Activated naive CD4-positive, alpha-beta T cell (primary cell): ENCODE measurements around the gene EEPD1.
"Not testable (repeated sequence)": the region's sequence is repeated elsewhere in the genome, so short reads cannot be mapped to it uniquely, and the experiment has no call there.

Experiments used
- DNase-seq, 4 experiments: peaks; one replicate each; lab custom pipeline; 2025; lab: John Stamatoyannopoulos, UW

EEPD1 gene

GRCh38 chr7:36214608-36215456, 61.8 kb downstream of the EEPD1 start:
- DNase-seq = no peak

- DNase-seq = no peak
These were observed 62.4 kb downstream of the EEPD1 start for GRCh38 chr7:36215457-36215765.

GRCh38 chr7:36216063-36216684, 63.1 kb downstream of the EEPD1 start:
- no peak for DNase-seq

GRCh38 chr7:36217211-36217960, 64.3 kb downstream of the EEPD1 start:
- no peak for DNase-seq

- no peak for DNase-seq
These were observed 64.9 kb downstream of the EEPD1 start for GRCh38 chr7:36217961-36218284.

GRCh38 chr7:36219429-36219828, 66.4 kb downstream of the EEPD1 start:
- no peak for DNase-seq

DNA sequence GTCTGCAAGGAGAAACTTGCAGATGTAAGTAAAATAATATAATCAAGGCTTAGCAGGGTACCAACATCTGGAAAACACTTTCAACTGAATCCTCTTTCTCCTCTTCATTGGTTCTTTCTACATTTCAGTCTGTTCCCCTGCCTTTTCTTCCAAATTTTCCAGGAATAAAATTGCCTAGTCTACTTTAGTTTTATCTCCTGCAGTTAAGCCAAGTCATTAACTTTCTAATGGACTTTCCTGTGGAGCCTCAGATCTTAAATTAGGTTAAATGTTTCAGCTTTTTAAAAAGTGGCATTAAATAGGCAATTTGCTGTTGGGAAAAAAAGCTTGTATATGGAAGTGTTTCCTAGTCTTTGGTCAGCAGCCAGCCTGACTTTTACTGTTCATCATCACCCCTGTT, 70.8 kb downstream of the EEPD1 start:
- DNase-seq = no peak

DNA sequence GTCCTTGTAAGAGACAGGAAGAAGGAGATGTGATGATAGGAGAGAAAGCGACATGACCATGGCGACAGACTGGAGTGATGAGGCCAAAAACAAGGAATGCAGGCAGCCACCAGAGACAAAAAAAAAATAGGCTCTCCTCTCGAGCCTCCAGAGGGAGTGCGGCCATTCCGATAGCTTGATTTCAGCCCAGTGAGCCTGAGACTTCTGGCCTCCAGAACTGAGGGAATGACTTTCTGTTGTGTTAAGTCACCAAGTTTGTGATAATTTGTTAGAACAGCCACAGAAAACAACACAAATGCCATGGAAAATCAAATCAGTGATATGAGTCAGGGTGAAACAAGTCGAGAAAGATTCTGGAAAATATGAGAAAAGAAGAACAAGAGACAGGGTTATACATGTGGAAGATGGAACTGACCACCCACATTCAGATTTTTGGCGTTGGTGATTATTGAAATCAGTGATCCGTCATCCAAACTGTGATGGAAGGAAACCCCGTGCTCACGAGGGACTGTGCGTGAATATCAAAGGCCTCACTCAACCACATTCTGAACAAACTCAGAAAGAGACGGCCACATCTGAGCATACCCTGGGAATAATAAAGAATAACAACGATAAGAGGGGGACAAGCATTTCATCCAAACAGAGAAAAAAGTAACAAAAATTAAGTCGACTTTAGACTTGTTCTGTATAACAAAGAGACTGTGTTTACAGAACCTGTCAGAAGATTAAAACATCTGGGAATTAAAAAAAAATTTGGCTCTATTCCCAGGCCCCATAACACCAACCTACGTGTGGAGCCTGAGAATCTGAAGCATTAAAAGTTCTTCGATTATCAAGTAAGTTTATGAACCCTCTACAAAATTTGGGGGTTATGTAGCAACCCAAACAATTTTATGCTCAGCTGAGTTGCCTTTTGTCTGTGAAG, 72.1 kb downstream of the EEPD1 start:
- no peak for DNase-seq

DNA sequence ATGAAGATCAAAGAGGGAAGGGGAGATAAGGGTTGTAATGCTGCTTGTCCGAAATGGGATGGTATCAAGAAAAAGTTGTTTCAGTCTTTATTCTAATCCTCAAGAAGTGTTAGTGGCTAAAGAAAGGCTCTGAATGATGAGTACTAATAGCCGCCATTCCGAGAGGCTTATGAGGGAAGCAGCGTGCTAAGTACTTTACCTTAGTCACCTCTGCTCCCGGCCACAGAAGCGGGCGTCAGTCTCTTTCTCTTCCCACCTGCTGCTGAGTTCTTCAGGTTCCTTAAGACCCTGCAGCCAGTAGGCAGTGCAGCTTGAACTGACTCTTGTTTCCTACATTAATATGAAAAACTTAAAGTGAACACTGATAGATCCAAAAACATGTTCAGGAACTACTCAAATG, 73.1 kb downstream of the EEPD1 start:
- DNase-seq = no peak

GRCh38 chr7:36227223-36227622, 74.2 kb downstream of the EEPD1 start:
- DNase-seq = no peak

DNA sequence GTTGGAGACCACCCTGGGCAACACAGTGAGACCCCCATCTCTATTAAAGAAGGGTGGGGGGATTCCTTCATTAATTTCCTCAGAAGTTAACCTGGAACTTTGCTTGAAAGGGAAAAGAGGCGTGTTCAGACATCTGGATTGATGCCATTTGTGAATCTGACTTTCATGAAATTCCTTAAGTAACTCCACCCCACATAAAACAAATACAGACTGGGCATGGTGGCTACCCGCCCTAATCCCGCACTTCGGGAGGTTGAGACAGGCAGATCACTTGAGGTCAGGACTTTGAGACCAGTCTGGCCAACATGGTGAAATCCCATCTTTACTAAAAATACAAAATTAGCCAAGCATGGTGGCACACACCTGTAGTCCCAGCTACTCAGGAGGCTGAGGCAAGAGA, 75.0 kb downstream of the EEPD1 start:
- DNase-seq = no peak

GRCh38 chr7:36231406-36231805, 78.4 kb downstream of the EEPD1 start:
- DNase-seq = no peak

DNA sequence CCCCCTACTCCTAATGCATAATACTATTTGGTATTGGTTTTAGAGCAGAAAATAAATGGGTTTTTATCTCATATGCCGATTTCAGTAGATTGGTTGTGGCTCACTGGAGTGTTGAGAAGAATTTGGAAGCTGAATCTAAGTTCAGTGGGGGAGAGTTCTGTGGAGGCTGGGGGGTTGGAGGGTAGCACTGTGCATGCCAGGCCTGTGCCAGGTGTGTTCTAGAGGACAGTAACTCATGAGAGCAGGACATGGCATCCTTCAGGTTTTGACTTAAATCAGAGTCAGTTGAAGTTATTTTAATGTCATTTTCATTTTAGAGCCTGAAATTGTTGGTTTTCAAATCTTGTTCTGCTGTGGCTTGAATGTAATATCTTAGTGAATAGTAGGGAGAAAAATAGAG, 79.5 kb downstream of the EEPD1 start:
- no peak for DNase-seq

GRCh38 chr7:36232971-36233550, 80.0 kb downstream of the EEPD1 start:
- no peak for DNase-seq

GRCh38 chr7:36236073-36236472, 83.0 kb downstream of the EEPD1 start:
- DNase-seq = no peak

DNA sequence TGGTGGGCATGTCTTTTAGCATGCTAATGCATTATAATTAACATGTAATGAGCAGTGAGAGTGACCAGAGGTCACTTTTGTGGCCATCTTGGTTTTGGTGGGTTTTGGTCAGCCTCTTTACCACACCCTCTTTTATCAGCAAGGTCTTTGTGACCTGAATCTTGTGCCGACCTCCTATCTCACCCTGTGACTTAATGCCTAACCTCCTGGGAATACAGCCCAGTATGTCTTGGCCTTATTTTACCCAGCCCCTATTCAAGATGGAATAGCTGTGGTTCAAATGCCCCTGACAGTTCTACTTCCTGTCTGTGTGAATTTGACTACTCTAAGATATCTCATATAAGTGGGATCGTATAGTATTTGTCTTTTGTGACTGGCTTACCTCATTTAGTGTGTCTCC, 85.1 kb downstream of the EEPD1 start:
- no peak for DNase-seq

GRCh38 chr7:36243356-36243755, 90.3 kb downstream of the EEPD1 start:
- not testable (repeated sequence) for DNase-seq

DNA sequence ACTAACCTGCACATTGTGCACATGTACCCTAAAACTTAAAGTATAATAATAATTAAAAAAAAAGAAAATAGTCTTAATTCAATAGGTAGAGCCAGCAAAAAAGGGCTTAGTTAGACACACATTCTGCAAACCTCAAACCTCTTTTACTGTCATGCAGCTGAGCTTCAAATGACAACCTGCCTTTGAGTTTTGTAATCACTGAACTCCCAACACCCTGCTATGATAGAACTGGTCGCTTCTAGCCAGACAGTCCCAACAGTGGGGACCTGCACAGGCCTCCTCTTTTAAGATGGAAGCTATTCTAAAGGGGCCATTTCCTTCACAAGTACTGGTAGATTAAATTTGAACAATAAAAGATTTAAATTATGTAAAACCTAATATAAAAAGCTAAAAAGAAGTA, 90.9 kb downstream of the EEPD1 start:
- DNase-seq = not testable (repeated sequence)

GRCh38 chr7:36244429-36244828, 91.4 kb downstream of the EEPD1 start:
- no peak for DNase-seq

DNA sequence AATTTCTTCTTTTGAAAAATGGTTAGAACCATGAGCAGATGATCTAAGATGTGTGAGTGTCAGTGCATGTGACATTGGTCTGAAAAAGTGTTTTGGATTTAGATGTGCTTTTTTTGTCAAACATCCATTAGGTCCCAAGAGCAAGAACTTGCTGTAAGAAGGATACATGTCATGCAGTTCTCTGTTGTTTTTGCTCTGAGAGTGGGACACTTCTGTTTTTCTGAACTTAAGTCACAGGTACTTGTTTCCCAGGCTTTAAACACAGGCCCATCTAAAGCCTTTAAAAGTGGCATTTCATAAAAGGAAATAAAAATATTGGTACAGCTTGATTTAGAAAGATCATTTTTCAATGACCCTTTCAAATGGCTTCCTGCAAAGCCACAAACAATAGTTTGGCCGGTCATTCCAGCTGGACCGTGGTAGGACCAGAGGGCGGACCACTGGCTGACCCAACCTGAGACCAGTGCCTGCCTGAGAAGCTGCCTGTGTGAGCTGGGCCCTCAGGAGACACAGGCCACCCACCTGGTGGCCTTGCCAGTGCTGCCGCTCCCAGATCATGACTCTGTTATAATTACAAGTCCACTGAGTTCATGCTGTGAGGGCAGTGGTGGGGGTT, 92.7 kb downstream of the EEPD1 start:
- no peak for DNase-seq

GRCh38 chr7:36249091-36249490, 96.0 kb downstream of the EEPD1 start:
- DNase-seq = no peak
